K562 (cell line): ENCODE measurements around the gene DAP. TPM values are rescaled to one million over a fixed set of nuclear protein-coding genes. Genes with fewer than 3 reads are reported as not detected.

ENCODE experiments used
- DPF2 ChIP-seq: fragments of 450-650 bp; IDR thresholded peaks from 2 replicates; pipeline ENCODE4 v1.6.1; 2016
- ELF4 ChIP-seq: fragments of 450-650 bp; formaldehyde crosslinking; IDR thresholded peaks from 2 replicates; pipeline ENCODE4 v1.4.0; 2022; ENCODE audit warnings: missing genetic modification characterization
- POLR2AphosphoS2 ChIP-seq: IDR thresholded peaks from 2 replicates; pipeline ENCODE4 v1.6.1; 2012; ENCODE audit warnings: low read length, improper control_type of control experiment
- RAD21 ChIP-seq, 2 experiments: fragments of 250-450 bp in 1 of 2; fragments of 450-650 bp in 1 of 2; sonication (Bioruptor Pico) in 1 of 2; formaldehyde crosslinking in 1 of 2; IDR thresholded peaks in 1 of 2; conservative IDR thresholded peaks in 1 of 2; 2 replicates each; pipeline versions ENCODE4 v1.4.0 to v1.8.0; 2020 to 2022; ENCODE audit warnings: mild to moderate bottlenecking in 2 of 2, moderate library complexity in 1 of 2
- SREBF1 ChIP-seq: fragments of 150-350 bp; IDR thresholded peaks from 2 replicates; pipeline ENCODE4 v1.6.1; 2014; ENCODE audit warnings: antibody characterized with exemption, low read depth, low read length, borderline replicate concordance
- ZNF217 ChIP-seq: sonication (generic); formaldehyde crosslinking; IDR thresholded peaks from 2 replicates; pipeline ENCODE4 v1.8.0; 2022; ENCODE audit warnings: mild to moderate bottlenecking, missing genetic modification reagents
- polyA plus RNA-seq, 8 experiments: library from polyadenylated mRNA; depleted of rRNA in 4 of 8; stranded (reverse) in 5 of 8; unstranded in 3 of 8; fragments of >200 nt; fragmentation: Nextera tagmentation in 2 of 8; fragmentation: Illumina TruSeq in 1 of 8; extraction: Ambion mirVana in 2 of 8; extraction: Trizol in 1 of 8; gene quantifications; 2 replicates each; pipeline versions ENCODE4 v1.2.1 to v1.2.3, GENCODE V29; 2011 to 2014; ENCODE audit warnings: inconsistent platforms in 1 of 8, missing spikeins in 1 of 8
- total RNA-seq, 7 experiments: library from RNA; depleted of rRNA in 6 of 7; stranded (reverse); fragments of >200 nt in 6 of 7; fragmentation: Illumina TruSeq in 2 of 7; extraction: Trizol in 2 of 7; gene quantifications; 2 replicates each; pipeline versions ENCODE4 v1.2.1 to v1.2.3, GENCODE V29; 2011 to 2021; ENCODE audit warnings: low replicate concordance in 1 of 7
- TF ChIP-seq, protein P1 (sequence below), 2 experiments: fragments of 450-650 bp; formaldehyde crosslinking in 1 of 2; IDR thresholded peaks; 2 replicates each; pipeline versions ENCODE4 v1.4.0 to v1.6.1; 2014 to 2020; ENCODE audit warnings: mild to moderate bottlenecking in 2 of 2, borderline replicate concordance in 1 of 2, low read depth in 1 of 2

Gene DAP
- total and polyA plus RNA-seq, 9 of the 15 experiments (the other 6 are each of a cell fraction or from before 2014, with no cell fraction given) = 14.1 to 151 (median 34.5) TPM

GRCh38 chr5:10801931-10802666, 41.1 kb upstream of the DAP start (continued):
- TF ChIP-seq, protein P1, sequence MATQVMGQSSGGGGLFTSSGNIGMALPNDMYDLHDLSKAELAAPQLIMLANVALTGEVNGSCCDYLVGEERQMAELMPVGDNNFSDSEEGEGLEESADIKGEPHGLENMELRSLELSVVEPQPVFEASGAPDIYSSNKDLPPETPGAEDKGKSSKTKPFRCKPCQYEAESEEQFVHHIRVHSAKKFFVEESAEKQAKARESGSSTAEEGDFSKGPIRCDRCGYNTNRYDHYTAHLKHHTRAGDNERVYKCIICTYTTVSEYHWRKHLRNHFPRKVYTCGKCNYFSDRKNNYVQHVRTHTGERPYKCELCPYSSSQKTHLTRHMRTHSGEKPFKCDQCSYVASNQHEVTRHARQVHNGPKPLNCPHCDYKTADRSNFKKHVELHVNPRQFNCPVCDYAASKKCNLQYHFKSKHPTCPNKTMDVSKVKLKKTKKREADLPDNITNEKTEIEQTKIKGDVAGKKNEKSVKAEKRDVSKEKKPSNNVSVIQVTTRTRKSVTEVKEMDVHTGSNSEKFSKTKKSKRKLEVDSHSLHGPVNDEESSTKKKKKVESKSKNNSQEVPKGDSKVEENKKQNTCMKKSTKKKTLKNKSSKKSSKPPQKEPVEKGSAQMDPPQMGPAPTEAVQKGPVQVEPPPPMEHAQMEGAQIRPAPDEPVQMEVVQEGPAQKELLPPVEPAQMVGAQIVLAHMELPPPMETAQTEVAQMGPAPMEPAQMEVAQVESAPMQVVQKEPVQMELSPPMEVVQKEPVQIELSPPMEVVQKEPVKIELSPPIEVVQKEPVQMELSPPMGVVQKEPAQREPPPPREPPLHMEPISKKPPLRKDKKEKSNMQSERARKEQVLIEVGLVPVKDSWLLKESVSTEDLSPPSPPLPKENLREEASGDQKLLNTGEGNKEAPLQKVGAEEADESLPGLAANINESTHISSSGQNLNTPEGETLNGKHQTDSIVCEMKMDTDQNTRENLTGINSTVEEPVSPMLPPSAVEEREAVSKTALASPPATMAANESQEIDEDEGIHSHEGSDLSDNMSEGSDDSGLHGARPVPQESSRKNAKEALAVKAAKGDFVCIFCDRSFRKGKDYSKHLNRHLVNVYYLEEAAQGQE (IDR thresholded peaks at IDR 0.05; ENCODE audit: borderline replicate concordance) = peak; percentile 48; the same call in 1 of the 2 replicates
- TF ChIP-seq, protein P1 (CRISPR knock-in tag; IDR thresholded peaks at IDR 0.05; ENCODE audit: low read depth) = no peak
- TF ChIP-seq ELF4 (no peak), SREBF1 (no peak), RAD21 (CRISPR knock-in tag; conservative IDR thresholded peaks at IDR 0.05 in 1 of 2, IDR thresholded peaks at IDR 0.05 in 1 of 2) (peak in 1 of 2 experiments; percentile 62; a peak in 3 of 4 replicates), ZNF217 (CRISPR knock-in tag) (no peak), POLR2AphosphoS2 (no peak), DPF2 (no peak)
